NCI-H2171 treated with DMSO at 0.1 percent for 48 hours (cell line): ENCODE data around the gene GSK3A.

ENCODE experiments used
- DNase-seq: peaks from one replicate; lab custom pipeline; 2025; lab: John Stamatoyannopoulos, UW

GSK3A gene

DNA sequence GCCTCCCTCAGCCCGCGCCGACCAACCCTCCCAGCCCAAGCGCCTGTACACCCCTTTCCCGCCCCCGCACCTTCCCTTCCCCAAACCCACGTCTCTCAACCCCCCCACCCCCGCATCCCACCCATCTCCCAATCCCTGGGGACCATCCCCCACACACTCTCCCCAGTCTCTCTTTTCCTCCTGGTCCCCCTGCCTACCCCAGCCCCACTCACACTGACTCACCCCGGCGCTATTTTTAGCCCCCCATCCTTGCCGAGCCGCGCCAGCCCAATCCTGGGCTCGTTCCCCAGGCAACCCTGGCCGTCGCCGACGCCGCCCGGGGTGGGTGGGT, 38.4 kb upstream of the GSK3A start:
- DNase-seq, result no peak

GRCh38 chr19:42279902-42280814, 37.8 kb upstream of the GSK3A start:
- peak; percentile 94 for DNase-seq

GRCh38 chr19:42279155-42279901, 36.9 kb upstream of the GSK3A start:
- no peak for DNase-seq

DNA sequence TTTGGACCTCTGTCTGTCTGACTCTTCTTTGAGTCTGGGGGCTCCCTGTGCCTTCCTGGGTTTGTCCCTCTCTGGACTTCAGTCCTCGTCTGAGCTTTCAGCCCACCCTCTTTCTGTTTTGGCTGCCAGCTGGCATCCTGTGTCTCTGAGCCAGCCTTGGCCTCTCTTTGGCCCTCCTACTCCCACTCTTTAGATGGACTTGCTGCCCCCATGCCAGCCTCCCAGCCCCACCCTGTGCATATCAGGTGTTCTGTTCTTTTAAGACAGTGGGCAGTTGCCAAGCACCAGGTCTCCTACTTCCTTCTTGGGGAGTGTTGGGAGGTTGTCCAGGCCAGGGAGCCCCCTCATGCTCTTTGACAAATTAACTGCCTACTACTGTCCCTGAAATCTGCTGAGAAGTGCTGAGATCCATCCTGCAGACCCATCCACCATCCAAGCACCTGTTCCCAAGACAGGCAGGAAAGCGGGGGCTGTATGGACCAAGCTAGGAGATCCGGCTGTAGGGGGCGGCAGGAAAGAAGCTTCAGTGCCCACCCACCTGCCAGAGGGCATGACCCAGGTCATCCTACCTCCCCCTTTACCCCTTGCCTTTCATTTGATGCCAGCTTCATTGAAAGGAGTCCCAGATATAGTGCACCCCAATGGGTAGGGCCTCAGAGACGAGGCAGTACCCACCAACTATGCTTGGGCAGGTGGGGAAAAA, 36.2 kb upstream of the GSK3A start:
- DNase-seq, result no peak

- DNase-seq, result peak; percentile 64
Observed at GRCh38 chr19:42277821-42278451, 35.5 kb upstream of the GSK3A start.

GRCh38 chr19:42276821-42277220, 34.4 kb upstream of the GSK3A start:
- no peak for DNase-seq

GRCh38 chr19:42276284-42276683, 33.9 kb upstream of the GSK3A start:
- no peak for DNase-seq

DNA sequence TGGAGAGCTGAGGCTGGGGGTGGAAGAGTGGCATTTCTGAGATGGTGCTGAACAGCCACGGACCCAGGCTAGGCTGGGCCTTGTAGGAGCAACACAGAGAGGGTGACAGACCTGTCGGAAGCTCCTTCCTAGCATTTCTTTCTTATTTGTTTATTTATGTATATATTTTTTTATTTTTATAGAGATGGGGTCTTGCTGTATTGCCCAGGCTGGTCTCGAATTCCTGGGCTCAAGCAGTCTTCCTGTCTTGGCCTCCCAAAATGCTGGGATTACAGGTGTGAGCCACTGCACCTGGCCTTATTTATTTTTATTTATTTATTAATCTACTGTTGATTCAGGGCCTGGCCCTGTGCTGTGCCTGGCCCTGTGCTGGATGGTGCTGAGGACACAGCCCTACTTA, 33.1 kb upstream of the GSK3A start:
- DNase-seq, result no peak

- DNase-seq, result no peak
Observed at GRCh38 chr19:42275103-42275502, 32.7 kb upstream of the GSK3A start.

GRCh38 chr19:42274065-42274682, 31.8 kb upstream of the GSK3A start:
- DNase-seq, result no peak

- DNase-seq, result no peak
Observed at GRCh38 chr19:42273407-42274064, 31.1 kb upstream of the GSK3A start.

DNA sequence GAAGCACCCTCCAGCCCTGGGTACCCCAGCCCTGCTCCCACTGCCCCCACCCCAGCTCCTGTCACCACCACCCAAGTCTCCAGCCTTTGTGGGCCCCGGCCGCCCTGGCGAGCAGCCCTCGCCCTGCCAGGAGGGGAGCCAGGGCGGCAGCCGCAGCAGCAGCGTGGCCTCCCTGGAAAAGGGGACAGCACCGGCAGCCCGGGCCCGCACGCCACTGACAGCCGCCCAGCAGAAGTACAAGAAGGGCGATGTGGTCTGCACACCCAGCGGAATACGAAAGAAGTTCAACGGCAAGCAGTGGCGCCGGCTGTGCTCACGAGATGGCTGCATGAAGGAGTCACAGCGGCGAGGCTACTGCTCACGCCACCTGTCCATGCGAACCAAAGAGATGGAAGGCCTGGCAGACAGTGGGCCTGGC, 30.6 kb upstream of the GSK3A start:
- DNase-seq, result no peak

GRCh38 chr19:42272535-42272897, 30.1 kb upstream of the GSK3A start:
- no peak for DNase-seq

DNA sequence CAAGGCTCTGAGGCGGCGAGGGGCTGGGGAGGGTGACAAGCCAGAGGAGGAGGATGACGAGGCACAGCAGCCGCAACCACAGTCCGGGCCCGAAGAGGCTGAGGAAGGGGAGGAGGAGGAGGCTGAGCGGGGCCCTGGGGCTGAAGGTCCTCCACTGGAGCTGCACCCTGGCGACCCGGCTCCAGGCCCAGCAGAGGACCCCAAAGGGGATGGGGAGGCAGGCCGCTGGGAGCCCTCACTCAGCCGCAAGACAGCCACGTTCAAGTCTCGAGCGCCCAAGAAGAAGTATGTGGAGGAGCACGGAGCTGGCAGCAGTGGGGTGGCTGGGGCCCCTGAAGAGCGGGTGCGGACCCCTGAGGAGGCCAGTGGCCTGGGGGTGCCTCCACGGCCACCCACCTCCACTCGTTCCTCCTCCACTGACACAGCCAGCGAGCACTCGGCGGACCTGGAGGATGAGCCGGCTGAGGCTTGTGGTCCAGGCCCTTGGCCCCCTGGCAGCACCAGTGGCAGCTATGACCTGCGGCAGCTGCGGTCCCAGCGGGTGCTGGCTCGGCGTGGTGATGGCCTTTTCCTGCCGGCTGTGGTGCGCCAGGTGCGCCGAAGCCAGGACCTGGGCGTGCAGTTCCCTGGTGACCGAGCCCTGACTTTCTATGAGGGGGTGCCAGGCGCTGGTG, 29.6 kb upstream of the GSK3A start:
- no peak for DNase-seq

DNA sequence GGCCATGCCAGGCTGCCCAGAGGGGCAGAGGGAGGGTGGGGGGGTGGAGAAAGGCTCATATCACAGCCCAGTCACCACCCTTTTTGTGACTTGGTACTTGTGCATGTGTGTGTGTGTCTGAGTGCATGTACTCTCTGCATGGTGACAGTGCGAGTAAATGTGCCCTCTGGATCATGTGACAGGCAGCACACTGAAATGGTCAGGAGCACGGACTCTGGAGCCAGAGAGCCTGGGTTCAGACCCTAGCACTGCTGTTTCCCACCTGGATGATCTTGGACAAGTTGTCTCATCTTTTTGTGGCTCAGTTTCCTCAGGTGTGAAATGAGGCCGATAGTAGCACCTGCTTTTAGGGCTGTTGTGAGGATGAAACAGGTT, 28.6 kb upstream of the GSK3A start:
- no peak for DNase-seq

DNA sequence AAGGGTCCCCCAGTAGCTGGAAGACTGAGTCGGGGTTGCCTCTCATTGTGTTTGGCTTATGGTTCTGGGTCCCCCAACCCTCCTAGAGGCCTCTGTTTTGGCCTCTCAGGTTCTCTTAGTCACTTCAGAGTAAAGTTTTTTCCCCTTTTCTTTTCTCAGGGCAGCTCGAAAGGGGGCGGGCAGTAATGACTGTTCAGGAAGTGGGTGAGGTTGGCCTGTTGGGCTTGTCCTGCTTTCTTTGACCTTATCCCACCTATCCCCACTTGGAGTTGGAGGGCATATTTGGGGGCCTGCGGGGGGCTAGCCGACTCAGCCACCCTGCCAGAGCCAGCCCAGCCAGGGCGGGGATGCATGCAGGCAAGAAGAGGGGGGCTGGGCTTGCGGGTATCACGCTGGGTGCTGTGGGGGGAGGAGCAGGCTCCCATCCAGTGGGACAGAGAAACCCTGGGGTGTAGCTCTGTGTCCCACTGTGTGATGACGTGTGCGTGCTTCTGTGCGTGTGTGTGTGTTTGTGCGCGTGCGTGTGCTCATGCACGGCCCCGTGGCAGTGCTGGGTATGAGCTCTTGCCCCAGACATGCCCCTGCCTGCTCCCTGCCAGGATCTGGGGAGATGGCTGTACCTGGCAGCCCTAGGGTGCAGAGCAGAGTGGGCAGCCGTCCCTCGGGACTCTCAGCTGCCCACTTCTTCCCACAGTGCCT, 28.1 kb upstream of the GSK3A start:
- DNase-seq, result peak; percentile 31

DNA sequence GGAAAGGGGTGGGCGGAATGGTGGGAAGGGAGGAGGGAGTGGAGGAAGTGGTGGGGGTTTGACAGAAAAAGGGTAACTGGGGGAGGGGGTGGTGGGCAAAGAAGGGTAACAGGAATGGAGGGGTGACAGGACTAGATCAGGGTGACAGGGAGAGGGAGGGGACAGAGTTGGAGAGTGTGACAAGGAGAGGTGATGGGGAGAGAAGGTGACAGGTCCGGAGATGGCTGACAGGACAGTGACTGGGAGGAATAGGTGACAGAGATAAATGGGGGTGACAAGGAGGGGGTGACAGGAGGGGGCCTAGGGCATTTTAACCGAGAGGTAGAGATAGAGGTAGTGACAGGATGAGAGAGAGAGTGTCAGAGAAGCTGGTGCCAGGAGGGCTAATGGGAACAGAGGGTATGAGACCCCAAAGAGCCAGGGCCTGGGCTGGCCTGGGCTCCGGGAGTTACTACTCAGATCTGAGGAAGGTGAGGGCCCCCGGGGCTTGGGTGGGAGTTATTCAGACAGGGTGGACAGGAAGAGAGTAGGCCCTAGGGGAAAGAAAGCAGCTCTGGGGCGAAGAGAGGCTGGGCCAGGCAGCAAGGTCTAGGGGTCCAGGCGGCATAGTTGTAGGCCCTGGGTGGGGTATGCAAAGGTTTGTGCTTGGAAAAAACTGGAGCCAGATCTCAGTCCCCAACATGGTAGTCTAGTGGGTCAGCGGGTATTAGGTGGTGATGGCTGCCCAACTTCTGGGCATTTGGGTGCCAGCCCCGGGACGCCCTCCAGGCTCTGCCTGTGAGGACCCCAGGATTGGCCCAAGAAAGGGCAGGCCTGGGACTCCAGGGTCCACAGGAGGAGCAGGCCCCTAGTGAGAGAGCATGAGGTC, 27.3 kb upstream of the GSK3A start:
- peak; percentile 44 for DNase-seq

DNA sequence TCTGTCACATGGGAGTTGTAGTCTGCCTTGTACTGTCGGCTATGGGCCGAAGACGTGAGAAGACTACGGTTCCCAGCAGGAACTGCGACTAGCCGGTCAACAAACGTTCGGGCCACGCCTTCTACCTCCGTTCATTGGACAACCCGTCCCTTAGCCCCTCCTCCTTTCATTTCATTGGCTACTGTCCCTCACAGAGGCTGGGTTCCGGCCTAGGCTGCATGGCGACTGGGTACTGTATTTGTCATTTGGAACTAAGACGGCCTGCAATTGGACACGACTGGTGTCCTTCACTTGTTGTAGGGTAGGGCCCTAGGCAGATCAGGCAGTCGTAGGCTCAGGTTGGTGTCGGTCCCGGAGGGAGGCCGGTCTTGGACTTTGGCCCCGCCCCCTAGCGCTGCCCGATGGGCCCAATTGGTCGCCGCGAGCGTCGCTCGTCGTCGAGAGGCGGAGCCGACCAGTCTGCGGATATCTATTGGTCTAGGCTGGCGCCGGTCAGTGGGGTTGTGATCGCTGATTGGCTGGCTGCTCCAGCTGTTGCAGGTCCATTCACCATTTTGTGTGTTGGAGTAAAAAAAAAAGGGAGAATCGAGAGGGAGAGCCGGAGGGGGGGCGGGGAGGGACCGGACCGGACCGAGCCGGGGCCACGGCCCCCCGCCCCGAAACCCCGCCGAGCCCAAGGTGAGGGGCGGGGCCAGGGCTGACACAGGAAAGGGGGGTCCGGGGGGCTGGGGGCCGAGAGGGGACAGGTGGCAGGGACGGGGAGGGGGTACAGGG, 26.5 kb upstream of the GSK3A start, which contains the start of gene CIC:
Gene CIC (plus strand): TSS at position 549 of the 774 bp plus-strand sequence. CDS start 2,532 bp downstream, outside the sequence.
- DNase-seq, result peak; percentile 100
